Raji (cell line): ENCODE results near the gene TRMU.
A peak's percentile ranks its signal among the peaks of the same experiment; 100 is the strongest.

Experiments
- POLR2A ChIP-seq: IDR thresholded peaks from 2 replicates; pipeline ENCODE4 v1.6.1; 2011; ENCODE audit warnings: low read depth, low read length, control low read depth; ENCODE audit not compliant: insufficient read depth

The TRMU gene, protein sequence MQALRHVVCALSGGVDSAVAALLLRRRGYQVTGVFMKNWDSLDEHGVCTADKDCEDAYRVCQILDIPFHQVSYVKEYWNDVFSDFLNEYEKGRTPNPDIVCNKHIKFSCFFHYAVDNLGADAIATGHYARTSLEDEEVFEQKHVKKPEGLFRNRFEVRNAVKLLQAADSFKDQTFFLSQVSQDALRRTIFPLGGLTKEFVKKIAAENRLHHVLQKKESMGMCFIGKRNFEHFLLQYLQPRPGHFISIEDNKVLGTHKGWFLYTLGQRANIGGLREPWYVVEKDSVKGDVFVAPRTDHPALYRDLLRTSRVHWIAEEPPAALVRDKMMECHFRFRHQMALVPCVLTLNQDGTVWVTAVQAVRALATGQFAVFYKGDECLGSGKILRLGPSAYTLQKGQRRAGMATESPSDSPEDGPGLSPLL

GRCh38 chr22:46335201-46336118, at the start of gene TRMU:
TRMU (plus strand) TSS chr22:46335714; CDS start chr22:46335765, 51 bp downstream.
- TF ChIP-seq POLR2A: peak; percentile 92

DNA sequence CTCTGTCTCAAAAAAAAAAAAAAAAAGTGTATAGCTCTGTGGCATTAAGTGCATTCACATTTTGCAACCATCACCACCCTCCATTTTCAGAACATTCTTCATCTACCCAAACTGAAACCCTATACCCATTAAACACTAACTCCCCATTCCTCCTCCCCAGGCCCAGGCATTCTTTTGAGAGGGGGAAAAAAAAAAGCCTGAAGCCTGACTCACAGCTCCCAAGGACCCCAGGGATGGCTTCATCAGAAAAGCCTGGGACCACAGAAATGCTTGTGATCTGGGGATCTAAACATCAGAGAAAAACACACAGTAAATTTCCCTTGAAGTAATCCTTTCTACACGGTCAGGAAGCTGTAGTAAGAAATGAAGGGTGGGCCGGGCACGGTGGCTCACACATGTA, 49.5 kb upstream of the TRMU start:
- TF ChIP-seq POLR2A: no peak

DNA sequence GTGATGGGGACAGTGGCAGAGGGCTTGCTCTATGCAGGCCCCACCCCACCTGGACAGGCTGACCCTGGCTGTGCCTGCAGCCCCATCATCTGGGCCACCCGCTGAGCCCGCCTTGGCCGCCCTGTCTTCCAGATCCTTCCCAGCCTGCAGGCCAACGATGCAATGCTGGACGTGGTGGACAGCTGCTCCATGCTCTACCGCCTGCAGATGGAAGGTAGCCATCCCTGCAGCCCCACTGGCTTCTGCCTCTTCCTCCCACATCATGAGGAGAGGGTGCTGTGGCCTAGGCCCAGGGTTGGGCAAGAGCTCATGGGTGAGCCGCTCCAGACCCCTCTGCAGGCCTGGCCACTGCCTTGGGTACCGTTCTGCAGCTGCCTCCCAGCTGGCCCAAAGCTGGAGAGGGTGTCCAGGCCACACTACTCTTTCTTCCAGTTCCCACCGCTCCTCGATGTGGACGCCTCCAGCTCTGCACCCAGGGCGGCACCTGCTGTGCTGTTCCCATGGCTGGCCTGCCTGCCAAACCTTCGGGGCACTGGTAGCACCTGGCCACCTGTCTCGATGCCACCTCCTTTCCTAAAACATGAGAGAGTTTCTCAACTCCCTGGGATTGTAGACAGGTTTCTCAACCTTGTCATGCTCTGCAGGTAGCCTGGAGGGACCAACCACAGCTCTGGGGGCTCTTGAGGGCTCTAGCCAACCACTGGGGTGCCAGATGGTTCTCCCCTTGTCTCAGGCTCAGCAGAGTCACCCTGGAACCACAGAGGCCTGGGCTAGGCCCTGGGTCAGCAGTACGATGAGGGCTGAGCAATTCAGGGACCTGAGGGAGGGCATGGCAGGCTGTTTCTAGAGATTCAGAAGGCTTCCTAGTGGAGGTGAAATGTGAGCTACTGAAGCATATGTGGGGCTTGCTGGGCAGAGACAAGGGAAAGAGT, 48.3 kb upstream of the TRMU start:
- TF ChIP-seq POLR2A: no peak

- TF ChIP-seq POLR2A: 0 out of 2 replicates have a peak, but pooled peaks have one; percentile 48
These were observed 47.4 kb upstream of the TRMU start for GRCh38 chr22:46287873-46288751.

GRCh38 chr22:46288846-46289243, 46.7 kb upstream of the TRMU start:
- TF ChIP-seq POLR2A: no peak

- no peak for TF ChIP-seq POLR2A
These were observed 46.1 kb upstream of the TRMU start for GRCh38 chr22:46289244-46289891.

DNA sequence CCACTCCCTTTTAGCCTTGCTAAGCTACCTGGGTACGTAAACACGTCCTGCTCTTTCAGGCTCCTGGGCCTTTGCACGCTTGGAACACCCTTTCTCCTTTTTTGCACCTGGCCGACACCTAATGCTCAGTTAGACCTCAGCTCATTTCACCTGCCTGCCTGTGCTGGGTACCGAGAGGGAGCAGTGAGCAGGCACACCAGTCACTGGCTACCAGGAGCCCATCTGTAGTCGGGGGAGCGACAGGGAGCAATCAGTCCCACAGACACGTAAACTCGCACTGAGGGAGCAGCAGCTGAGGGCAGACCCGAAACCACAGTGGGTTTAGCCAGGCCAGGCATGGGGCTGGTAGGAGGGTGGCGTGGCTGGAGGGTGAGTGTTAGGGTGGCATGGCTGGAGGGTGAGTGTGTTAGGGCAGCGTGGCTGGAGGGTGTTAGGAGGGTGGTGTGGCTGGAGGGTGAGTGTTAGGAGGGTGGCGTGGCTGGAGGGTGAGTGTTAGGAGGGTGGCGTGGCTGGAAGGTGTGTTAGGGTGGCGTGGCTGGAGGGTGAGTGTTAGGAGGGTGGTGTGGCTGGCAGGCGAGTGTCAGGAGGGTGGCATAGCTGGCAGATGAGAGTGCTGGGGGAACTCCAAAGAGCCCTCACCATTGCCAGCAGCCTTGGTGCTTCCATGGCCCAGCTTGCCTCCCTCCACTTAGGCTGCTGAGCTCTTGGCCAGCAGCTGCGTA, 45.2 kb upstream of the TRMU start:
- no peak for TF ChIP-seq POLR2A

DNA sequence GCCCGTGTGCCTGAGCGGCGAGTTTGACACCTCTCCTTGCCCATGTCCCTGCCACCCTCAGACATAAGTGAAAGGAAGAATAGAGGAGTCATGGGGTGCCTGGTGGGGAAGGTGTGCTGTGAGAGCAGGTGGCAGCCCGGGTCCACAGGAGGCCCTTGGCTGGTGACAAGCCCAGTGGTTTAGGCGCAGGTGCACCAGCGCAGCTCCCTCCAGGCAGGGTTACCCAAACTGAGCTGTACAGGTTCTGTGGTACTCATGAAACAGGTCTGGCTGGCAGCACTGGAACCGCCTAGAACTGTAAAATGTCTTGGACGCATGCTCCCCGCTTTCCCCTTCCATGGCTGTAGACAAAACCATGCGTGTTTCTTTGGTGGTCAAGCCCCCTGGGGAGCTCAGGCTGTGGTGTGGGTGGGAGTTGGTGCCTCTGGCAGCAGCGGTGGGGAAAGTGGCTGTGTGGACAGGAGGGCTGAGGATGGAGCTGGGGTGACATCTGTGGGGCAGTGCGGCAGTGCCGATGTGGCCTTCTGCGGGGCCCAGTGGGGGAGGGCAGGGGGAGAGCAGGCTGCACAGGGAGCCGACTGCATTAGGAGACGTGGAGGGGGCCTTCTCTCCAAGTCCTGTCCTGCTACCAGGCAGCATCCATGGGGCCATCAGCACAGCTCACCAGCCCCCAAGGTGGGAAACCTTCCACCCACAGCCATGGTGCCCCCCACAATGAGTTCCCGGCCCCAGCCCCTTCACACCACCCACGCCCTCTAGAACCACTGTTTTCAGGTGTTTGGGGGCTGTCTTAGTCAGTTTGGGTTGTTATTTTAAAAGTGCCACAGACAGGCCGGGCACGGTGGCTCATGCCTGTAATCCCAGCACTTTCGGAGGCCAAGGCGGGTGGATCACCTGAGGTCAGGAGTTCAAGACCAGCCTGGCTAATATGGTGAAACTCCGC, 44.4 kb upstream of the TRMU start:
- no peak for TF ChIP-seq POLR2A

DNA sequence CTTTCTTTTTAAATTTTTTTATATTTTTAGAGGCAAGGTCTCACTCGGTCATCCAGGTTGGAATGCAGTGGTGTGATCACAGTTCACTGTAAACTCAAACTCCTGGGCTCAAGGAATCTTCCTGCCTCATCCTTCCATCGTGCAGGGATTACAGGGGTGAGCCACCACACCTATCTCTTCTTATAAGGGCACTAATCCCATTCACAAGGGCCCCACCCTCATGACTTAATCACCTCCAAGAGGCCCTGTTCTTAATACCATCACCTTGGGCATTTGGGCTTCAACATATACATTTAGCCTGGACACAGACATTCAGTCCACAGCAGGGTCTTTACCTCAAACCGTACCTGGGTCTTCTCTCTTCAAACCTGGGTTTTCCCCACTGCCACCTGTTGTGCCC, 43.3 kb upstream of the TRMU start:
- no peak for TF ChIP-seq POLR2A

DNA sequence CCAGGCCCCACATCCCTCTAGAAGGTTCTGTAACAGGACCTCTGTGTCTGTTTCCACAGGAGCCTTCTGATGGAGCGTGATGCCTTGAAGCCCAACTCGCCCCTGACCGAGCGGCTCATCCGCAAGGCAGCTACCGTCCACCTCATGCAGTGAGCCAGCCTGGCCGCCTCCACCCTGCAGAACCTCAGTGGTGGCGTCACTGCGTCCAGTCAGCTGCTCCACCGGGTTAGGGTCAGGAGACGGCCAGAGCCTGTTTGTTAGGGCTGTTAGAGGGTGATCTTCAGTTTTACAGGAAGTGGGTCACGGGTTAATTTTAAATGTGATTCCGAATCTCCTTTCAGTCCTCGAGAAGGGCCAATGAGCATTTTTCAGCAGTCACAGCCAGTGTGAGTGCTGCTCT, 42.8 kb upstream of the TRMU start:
- TF ChIP-seq POLR2A: no peak

GRCh38 chr22:46293577-46294260, 41.8 kb upstream of the TRMU start:
- TF ChIP-seq POLR2A: no peak
